DMS53 treated with DMSO at 0.1 percent for 48 hours (cell line): ENCODE results near the gene CYP27A1.

Source experiments
- DNase-seq: peaks from one replicate; lab custom pipeline; 2025; ENCODE audit not compliant: unreplicated experiment; lab: John Stamatoyannopoulos, UW

Gene CYP27A1

DNA sequence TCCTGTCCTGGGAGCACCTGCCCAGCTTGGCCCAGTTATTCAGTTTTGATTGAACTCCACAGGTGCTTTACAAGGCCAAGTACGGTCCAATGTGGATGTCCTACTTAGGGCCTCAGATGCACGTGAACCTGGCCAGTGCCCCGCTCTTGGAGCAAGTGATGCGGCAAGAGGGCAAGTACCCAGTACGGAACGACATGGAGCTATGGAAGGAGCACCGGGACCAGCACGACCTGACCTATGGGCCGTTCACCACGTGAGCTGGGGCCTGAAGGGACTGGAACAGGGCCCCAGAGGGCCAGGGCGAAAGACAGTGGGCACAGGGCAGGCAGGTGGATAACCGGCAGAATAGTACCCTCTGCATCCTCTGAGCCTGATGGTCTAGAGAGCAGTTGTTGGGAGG lies 27.6 kb downstream of the CYP27A1 start:
- no peak for DNase-seq

DNA sequence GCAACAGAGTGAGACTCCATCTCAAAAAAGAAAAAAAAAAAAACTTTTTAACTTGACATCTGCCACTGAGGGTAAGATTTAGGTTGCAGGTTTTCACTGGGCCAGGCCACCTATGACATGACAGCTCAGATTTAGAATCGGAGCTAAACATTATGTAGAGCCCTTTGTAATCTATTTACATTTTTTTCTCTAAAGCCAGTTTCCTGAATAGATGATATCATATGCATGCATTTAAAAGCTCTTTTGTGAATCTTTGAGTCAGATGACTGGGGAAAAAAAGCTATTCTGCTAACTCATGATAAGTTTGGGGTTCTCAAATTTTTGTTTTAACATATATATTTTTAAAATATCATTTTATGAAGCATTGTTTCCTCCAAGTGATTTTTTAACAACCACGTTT lies 28.3 kb downstream of the CYP27A1 start:
- DNase-seq = no peak

DNA sequence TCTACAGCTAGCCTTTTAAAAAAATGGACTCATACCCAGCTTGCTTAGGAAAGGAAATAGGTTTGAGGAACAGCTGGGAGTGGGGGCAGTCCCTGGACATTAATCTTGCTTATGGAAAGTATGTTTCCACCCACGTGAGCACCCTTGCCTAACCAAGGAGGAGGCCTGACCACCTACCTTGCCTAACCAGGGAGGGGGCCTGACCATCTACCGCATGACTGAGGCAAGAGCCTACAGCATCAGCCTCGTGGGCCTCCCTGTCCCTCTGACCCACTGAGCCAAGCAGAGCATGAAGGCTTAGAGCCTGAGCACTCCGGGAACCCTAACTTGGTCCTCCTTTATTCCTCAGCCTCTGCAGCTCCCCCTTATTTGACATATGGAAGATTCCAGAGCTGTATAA lies 29.4 kb downstream of the CYP27A1 start:
- no peak for DNase-seq

DNA sequence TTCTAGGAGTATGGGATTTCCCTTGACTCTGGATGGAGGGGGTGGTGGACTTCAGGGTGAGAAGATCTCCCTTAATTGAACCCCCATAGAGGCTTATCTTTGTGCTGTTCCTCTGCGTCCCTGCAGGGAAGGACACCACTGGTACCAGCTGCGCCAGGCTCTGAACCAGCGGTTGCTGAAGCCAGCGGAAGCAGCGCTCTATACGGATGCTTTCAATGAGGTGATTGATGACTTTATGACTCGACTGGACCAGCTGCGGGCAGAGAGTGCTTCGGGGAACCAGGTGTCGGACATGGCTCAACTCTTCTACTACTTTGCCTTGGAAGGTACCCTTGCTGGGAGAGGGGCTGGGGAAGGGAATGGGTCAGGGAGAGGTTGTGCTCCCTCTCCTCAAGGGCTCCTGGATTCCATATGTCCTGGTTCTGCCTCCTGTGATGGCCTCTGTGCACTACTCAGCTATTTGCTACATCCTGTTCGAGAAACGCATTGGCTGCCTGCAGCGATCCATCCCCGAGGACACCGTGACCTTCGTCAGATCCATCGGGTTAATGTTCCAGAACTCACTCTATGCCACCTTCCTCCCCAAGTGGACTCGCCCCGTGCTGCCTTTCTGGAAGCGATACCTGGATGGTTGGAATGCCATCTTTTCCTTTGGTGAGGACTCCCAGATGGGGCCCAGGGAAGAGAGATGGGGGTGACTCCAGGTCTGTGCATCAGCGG lies 30.3 kb downstream of the CYP27A1 start:
- no peak for DNase-seq

DNA sequence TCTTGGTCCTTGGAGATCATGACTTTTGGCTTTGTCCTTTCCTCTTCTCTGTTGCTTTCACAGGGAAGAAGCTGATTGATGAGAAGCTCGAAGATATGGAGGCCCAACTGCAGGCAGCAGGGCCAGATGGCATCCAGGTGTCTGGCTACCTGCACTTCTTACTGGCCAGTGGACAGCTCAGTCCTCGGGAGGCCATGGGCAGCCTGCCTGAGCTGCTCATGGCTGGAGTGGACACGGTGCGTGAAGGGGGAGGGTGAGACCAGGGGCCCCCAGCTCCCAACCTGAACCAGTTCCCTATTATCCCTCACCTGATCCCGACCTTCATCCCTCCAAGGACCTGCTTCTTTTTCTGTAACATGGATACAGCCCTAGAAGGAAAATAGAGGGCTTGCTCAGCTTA lies 30.9 kb downstream of the CYP27A1 start:
- no peak for DNase-seq

DNA sequence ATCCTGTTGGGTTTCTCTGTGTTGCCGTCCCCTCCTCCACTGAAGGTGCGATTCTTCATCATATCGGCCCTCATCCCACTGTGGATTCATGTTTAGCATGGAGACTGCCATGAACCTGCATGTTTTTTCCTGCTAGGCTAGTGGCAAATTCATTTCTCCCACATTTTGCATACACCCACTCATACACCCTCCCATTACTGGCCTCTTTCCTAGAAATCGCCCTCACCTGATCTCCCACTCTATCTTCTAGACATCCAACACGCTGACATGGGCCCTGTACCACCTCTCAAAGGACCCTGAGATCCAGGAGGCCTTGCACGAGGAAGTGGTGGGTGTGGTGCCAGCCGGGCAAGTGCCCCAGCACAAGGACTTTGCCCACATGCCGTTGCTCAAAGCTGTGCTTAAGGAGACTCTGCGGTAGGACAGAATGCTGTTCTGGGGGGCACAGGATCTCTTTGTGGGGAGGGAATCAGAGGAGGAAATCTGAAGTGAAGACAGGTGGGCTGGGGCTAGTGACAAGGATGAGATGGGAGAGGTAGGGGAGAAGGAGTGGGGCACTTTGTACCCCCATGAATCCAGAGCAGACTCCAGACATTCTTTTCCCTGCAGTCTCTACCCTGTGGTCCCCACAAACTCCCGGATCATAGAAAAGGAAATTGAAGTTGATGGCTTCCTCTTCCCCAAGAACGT lies 32.0 kb downstream of the CYP27A1 start:
- DNase-seq = no peak

DNA sequence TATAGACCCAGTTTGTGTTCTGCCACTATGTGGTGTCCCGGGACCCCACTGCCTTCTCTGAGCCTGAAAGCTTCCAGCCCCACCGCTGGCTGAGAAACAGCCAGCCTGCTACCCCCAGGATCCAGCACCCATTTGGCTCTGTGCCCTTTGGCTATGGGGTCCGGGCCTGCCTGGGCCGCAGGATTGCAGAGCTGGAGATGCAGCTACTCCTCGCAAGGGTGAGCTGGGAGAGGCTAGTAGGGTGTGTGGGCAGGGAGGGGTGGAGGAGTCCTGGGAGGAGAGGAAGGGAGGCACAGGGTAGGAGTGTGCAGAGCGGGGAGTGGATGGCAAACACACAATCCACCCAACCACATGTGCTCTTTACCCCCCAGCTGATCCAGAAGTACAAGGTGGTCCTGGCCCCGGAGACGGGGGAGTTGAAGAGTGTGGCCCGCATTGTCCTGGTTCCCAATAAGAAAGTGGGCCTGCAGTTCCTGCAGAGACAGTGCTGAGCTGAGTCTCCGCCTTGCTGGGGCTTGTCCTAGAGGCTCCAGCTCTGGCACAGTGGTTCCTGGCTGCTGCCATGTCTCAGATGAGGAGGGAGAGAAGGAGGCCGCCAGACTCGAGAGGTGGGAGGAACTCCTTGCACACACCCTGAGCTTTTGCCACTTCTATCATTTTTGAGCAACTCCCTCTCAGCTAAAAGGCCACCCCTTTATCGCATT lies 32.7 kb downstream of the CYP27A1 start:
- no peak for DNase-seq

DNA sequence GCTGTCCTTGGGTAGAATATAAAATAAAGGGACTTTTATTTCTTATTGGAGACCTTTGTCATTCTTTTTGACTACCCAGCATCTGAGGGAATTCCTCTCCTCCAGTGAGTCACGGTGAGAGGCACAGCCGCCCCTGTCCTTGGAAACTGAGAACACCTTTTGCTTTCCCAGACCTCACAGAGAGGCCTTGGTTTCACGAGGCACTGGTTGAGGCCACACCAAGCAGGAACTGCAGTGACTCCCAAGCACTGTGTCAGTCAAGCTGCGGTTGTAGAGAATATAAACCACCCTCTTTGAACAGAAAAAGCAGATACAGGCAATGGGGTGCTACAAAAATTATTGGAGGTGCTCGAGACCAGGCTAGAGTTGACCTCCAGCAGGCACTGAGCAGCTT lies 33.3 kb downstream of the CYP27A1 start:
- no peak for DNase-seq

DNA sequence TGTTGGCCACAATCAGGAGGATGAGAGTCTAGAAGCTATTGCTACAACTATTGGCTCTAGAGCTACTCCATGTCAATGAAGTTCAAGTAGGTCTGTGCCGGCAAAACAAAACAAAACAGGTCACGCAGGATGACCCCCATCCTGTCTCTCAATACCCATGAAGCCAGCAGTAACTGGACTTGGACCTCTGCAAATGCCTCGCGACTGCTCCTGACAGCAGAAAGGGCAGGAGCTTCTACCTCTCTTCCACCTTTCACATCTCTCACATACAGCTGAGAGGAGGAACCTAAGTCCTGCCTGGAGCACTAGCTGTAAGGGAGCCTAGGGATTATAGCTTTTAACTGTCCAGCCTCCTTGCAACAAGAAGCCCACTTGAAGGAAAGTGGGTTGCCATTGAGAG lies 33.7 kb downstream of the CYP27A1 start:
- no peak for DNase-seq

DNA sequence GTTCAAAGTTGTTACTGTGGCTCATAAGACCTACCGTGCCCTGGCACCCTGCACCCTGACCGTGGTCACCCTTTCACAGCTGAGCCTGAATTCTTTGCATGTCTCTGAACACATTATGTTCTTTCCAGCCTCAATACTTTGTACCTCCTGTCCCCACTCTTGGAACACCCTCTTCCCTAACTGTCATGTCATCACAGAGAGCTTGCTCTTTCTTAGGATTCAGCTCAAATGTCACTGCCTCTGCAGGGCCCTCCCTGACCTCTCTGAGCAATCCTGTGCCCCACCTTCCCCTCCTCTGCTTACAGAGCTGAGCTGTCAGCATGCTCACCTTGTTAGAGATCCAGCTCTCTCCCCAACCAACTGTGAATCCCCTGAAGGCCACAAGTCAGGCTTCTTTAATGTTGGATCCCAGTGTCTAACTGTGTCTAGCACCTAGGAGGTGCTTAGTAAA lies 34.6 kb downstream of the CYP27A1 start:
- no peak for DNase-seq

DNA sequence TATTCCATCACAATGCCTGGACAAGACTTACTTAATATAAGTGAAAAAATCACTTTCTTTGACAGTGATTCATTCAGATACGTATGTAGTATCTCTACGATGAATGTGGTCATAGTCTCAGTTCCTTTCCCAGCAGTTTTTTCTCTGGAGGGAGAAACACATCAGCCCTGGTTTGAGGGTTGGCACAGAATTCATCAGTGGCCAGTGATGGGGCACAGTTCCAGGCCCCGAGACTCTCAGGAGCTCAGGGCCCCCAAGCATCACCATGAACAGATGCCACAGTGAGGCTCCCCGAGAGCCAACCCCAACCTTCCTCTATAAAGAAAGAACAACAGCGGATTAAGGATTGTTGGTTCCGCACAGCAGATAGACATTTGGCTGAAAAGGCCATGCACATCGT lies 37.1 kb downstream of the CYP27A1 start:
- no peak for DNase-seq

DNA sequence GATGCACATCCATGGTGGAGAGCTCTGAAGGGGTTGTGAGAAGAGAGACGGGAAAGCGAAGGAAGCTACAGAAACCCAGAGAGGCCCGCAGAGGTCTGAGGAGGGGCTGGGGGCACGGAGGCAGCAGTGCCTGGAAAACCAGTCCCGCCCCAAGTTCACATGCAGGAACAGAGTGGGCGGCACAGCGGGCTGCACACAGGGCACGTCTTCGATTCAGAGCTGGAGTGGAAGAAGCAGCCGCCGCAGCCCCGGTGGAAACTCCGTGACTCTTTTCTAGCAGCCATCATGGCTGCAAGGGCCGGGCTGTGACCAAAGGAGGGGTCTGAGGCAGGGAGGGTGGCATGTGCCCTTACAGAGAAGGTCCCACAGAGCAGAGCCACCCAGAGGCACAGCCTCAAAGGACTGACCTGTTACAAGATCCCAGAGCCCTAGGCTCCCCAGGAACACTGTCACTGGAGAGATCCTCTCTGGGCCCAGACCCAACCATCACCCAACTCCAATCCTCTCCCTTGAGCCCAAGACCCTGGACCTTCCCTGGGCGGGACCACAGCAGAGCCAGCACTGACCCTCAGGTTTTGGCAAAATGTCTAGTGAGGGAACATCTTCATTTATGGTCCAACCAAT lies 38.9 kb downstream of the CYP27A1 start:
- no peak for DNase-seq

DNA sequence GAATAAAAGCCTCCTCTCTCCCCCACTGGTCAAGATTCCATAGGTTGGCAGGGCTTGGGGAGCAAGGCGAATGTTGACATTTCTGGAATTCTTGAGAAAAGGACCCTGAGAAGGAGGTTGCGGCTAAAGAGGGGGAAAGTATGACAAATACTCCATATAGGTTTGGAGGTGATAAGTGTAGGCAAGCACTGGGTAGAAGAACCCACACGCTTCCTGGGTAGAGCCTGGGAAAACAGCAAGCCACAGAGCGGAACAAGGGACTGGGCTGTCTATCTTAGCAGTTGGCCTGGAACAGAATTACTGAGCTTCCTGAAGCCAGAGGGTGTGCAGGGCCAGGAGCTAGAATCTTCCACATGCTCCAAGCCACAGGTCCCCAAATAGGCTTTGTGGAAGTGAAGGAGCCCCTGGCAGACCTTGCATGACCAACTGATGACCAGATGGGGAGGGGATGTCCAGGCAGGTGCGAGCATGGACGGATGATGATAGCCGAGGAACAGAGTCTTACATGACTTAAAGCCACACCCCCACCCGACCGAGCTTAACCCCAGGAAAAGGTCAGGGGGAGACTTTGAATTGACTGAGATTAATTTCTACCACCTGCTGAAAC lies 39.8 kb downstream of the CYP27A1 start:
- no peak for DNase-seq

DNA sequence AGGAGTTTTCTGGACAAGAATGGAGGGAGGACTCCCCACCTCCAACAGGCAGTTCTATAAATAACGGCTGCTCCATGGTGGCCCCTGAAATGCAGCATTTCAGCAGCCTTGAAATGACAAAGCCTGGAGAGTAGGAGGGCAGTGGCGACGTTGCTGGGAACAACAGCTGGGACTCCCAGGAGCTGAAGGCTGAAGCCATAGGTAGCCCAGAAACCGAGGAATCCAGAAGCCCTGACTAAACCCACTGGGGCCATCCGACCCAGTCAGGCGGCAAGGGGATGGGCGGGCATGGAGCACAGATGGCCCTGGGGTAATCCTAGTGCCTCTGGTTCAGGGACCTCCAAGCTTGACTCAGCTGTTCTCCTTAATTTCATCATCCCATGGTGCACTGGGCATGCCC lies 40.7 kb downstream of the CYP27A1 start:
- DNase-seq = no peak

DNA sequence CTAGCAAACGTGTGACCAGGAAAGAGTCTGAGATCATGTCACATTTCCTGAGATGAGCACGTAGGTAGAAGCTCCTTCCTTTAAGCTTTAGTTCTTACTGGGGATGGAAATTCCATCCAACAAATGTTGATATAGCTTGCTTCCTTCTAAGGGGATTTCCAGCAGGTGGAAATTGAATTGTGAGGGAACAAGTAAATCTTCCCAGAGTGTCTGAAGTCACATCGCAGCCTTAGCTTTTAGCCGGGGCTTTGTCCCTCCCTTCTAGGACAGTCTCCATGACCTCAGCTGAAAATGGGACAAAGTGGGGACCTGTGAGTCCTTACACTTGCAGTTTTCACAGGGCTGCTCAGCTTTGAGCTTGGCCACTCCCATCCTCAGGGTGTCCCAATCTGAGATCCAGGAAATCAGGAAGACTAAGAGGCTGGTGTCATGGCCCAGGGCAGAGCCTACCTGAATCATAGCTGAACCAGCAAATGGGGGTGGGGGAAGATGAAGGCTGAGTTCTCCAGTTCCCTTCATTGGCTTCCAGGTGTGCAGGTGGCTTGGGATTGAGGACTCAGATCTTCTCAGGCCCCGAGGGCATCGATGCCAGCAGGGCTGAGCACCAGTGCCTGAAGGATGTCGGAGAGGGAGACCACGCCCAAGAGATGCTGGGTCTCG lies 41.4 kb downstream of the CYP27A1 start:
- no peak for DNase-seq

DNA sequence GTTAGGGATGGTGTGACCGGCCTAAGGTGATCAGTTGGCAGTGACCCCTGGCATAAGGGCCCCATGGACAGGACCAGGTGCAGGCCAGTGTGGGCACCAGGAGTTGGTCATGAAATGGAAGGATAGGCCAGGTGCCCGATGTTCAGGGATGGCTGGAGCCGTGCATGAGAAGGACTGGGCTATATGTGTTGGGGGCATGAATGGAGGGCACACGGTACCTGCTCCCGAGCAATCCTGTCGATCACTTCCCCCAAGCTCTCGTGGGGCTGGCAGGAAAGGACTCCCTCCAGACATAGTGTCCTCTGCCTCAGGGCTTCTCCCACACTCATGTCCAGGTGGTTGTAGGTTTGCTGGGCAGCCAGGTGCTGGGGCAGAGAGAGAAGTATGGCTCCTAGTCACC lies 42.1 kb downstream of the CYP27A1 start:
- DNase-seq = no peak

DNA sequence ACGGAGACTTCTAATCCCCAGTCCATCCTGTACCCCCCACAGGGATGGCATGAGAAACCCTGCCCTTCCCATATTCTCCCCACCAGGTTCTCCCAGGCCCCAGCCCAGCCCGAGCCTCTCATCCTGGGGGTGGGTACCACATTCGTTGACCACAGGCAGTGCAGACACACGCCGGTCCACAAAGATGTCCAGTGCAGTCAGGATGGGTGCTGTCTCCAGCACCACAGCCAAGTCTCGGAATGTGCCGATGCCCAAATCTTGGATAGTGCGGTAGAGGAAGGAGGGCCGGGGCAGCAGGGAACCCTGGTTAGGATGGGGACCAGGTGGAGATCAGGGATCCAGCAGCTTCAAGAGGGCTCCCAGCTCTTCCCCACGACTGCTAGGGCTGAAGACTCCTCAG lies 44.8 kb downstream of the CYP27A1 start:
- DNase-seq = no peak

DNA sequence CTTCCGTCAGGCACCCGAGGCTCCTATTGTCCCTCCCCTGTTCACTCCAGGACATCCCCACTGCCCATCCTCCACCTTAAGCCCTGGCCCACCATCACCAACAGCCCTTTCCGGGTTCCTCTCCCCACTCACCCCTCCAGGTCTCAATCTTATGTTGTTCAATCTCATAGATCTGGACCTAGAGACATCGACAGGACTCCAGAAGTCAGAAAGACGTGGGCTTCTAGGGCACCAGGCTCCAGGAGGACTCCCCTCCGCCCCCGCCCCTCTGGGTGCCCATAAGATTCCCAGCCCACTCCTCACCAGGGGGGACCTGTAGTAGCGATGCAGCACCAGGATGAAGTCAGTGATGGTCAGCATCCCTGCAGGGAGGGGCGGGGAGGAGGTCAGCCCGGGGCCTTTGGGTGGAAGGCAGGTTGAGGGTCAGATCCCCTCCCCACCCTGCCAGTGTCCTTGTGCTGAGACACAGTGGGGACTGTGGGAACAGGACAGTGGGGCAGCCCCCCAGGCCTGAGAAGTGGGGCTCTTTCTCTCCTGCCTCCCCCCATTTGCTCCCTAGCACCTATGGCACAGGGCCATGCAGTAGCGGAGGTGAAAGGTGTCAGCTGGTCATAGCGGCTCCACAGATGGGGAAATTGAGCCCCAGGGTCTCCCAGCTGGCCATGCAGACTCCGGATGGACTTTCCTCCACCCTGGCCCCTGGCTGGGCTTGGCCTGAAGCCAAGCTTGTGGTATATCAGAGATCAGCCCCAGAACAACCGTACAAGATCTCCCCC lies 45.9 kb downstream of the CYP27A1 start:
- no peak for DNase-seq

DNA sequence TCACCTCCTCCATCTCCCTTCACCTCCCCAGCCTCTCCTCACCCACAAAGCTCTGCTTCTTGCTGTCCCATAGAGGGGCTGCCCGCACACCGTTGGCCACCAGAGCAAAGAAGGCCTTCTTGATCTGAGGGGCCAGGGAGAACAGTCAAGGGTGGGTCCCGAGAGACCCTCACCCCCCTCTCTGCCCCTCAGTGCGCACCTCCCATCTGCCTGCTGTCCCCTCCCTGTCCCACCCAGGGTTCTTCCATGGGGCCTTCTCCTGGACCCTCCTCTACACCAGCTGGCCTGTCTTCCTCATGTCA lies 46.5 kb downstream of the CYP27A1 start:
- DNase-seq = no peak

DNA sequence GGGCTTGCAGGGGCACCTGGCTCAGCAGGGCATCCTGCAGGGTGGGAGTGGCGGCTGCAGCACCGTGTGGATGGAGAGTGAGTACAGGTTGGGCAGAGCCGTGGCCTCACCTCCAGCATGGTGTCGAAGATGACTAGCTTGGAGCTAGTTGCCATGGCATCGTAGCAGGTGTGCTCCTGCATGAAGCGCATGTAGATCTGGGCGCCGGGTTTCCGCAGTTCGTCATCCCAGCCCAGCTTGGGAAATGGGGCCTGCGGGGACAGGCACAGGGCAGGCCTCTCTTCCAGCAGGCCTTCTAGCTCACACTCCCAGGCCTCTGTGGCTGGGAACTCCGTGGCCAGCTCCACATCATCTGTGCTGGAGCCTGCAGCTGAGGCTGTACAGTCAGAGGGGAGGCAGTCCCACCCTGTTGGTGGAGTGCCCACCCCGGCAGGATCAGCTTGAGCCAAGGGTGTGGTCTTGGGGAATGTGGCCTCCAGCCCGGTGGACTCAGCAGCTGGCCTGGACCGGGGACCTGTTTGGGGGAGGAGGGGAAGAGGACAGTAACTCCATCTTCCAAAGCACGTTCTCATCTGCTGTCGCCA lies 48.0 kb downstream of the CYP27A1 start:
- DNase-seq = no peak
